Right lobe of liver (tissue), 6 donors: Measurements from ENCODE around the gene NENF. TPM values are rescaled to one million over a fixed set of nuclear protein-coding genes. Genes with fewer than 3 reads are reported as not detected.
A peak's percentile ranks its signal among the peaks of the same experiment; 100 is the strongest.

ENCODE experiments used
- ATAC-seq, 4 donors: fragments of 200-7000 bp; cut with Tn5 transposase; one replicate each; pipeline ENCODE4 v1.9.1; 2020; ENCODE audit warnings: mild to moderate bottlenecking in 4 of 4, moderate library complexity in 4 of 4
- DNase-seq, 3 donors: peaks; one replicate each; pipeline ENCODE4 v3.0.0-alpha.2; 2020
- H3K27ac ChIP-seq, 3 donors: fragments of 200-600 bp; one replicate each; pipeline ENCODE4 v1.8.0; 2022
- H3K27me3 ChIP-seq, 2 donors: fragments of 200-600 bp; one replicate each; pipeline ENCODE4 v1.8.0; 2022
- H3K36me3 ChIP-seq, 4 donors: fragments of 200-600 bp; sonication (generic) in 1 of 4; one replicate each; pipeline versions ENCODE4 v1.5.1 to v1.8.0; 2017 to 2022; ENCODE audit warnings: control low read depth in 1 of 4
- H3K4me1 ChIP-seq, 4 donors: fragments of 200-600 bp; sonication (generic) in 1 of 4; one replicate each; pipeline versions ENCODE4 v1.5.1 to v1.8.0; 2017 to 2022; ENCODE audit warnings: control low read depth in 1 of 4
- H3K4me3 ChIP-seq, 3 donors: fragments of 200-600 bp; one replicate each; pipeline ENCODE4 v1.8.0; 2022
- H3K9me3 ChIP-seq, 4 donors: fragments of 200-600 bp; sonication (generic) in 1 of 4; one replicate each; pipeline versions ENCODE4 v1.5.1 to v1.8.0; 2017 to 2022; ENCODE audit warnings: control low read depth in 1 of 4
- POLR2A ChIP-seq: fragments of 450-650 bp; IDR thresholded peaks from one replicate; pipeline ENCODE4 v1.6.1; 2017; ENCODE audit warnings: antibody characterized with exemption, mild to moderate bottlenecking
- WGBS: methylation state at CpG from one replicate; pipeline ENCODE4 v1.1.6; 2018; ENCODE audit warnings: low coverage, low lambda C conversion rate; ENCODE audit not compliant: insufficient coverage; ENCODE audit errors: missing lambda C conversion rate; 5-methylcytosine and 5-hydroxymethylcytosine counted together
- intact Hi-C, 2 donors: fragments of 100-400 bp; cut with DNase I; formaldehyde crosslinking; loops; one replicate each; pipeline versions ENCODE4 v1.11.2 to v1.14.1; 2022
- total RNA-seq, 6 experiments: library from RNA; depleted of rRNA in 2 of 6; stranded (reverse); fragments of >200 nt in 2 of 6; fragmentation: NEBNext Ultra II Directional in 3 of 6; extraction: Animal tissue kit (Norgen Biotek cat#: 25700) in 3 of 6; gene quantifications; one replicate each; pipeline versions ENCODE4 v1.1.0 to v1.2.4, GENCODE V29; 2016 to 2023
- TF ChIP-seq, protein P1 (sequence below), 4 donors: fragments of 200-600 bp in 3 of 4; fragments of 450-650 bp in 1 of 4; IDR thresholded peaks; one replicate each; pipeline versions ENCODE4 v1.5.1 to v1.8.0; 2016 to 2022; ENCODE audit warnings: antibody characterized with exemption in 4 of 4, mild to moderate bottlenecking in 2 of 4
- donor health status: DM: no; HTN: yes; CAD: no.
- donor health status: DM: no; HTN: no; CAD: no.
- donor health status: DM: no; HTN: no; CAD: no.
- donor health status: DM: no; HTN: yes; CAD: no.
- donor health status: DM: no; HTN: yes; CAD: no.

The NENF gene
- total RNA-seq, 6 experiments from 2014 or later = 23.0 to 49.0 (median 27.9) TPM

DNA sequence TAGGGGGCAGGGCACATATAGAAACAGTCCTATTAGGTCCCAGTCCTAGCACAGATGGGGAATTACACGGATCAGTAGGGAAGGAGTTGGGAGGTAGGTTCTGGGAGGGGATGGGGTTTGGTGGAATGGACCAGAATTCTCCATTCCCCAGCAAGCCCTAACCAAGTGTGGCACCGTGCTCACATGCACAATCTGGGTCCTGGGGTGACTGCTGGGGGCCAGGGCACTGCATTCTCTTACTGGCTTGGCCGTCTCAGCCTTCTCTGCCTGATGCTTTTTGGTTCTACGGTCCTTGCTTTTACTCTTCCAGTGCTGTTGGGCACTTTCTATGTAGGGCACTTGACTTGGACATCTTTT lies 53.9 kb downstream of the NENF start:
- ATAC-seq (no peak), DNase-seq (no peak)
- Histone ChIP-seq H3K4me3 (no peak overlapping the region), H3K4me1 (peaks cover 0 to 6% (median 0%) of the 10 kb centered on the region in 4 donors), H3K36me3 (no peaks in the 10 kb centered on the region), H3K27ac (no peak overlapping the region), H3K9me3 (no peaks in the 10 kb centered on the region), H3K27me3 (no peaks in the 10 kb centered on the region)
- TF ChIP-seq, protein P1, sequence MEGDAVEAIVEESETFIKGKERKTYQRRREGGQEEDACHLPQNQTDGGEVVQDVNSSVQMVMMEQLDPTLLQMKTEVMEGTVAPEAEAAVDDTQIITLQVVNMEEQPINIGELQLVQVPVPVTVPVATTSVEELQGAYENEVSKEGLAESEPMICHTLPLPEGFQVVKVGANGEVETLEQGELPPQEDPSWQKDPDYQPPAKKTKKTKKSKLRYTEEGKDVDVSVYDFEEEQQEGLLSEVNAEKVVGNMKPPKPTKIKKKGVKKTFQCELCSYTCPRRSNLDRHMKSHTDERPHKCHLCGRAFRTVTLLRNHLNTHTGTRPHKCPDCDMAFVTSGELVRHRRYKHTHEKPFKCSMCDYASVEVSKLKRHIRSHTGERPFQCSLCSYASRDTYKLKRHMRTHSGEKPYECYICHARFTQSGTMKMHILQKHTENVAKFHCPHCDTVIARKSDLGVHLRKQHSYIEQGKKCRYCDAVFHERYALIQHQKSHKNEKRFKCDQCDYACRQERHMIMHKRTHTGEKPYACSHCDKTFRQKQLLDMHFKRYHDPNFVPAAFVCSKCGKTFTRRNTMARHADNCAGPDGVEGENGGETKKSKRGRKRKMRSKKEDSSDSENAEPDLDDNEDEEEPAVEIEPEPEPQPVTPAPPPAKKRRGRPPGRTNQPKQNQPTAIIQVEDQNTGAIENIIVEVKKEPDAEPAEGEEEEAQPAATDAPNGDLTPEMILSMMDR (IDR thresholded peaks at IDR 0.05) = no peak
- TF ChIP-seq POLR2A = no peak
- 78% methylated on average over 4 of the region's 4 CpGs for WGBS
- intact Hi-C loops = no loop called here

DNA sequence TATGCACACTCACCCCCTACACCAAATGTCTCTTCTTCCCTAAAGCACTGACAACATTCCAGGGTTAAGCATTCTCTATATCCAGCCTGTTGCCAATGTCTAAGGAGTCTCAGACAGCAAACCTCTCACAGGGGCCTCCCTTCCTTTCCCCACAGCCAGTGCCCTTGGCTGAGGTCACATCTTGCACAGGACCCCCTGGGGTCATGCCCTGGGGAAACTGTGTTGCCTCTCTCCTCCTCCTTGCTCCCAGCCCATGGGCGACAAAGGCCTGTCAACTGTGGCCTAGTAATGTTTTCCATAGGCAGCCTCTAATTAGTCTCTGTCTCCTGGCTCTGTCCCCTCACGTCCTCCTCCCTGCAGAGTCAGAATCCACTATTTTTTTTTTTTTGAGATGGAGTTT lies 54.6 kb downstream of the NENF start:
- no peak overlapping the region for H3K27ac ChIP-seq
- H3K36me3 ChIP-seq = no peaks in the 10 kb centered on the region
- DNase-seq (no peak), ATAC-seq (no peak)
- TF ChIP-seq POLR2A = no peak
- TF ChIP-seq, protein P1 (IDR thresholded peaks at IDR 0.05) = no peak
- intact Hi-C loops = no loop called here
- 81% methylated on average over 2 of the region's 2 CpGs for WGBS
- no peaks in the 10 kb centered on the region for H3K27me3 ChIP-seq
- H3K4me1 ChIP-seq = peaks cover 0 to 6% (median 0%) of the 10 kb centered on the region in 4 donors
- no peaks in the 10 kb centered on the region for H3K9me3 ChIP-seq
- no peak overlapping the region for H3K4me3 ChIP-seq

DNA sequence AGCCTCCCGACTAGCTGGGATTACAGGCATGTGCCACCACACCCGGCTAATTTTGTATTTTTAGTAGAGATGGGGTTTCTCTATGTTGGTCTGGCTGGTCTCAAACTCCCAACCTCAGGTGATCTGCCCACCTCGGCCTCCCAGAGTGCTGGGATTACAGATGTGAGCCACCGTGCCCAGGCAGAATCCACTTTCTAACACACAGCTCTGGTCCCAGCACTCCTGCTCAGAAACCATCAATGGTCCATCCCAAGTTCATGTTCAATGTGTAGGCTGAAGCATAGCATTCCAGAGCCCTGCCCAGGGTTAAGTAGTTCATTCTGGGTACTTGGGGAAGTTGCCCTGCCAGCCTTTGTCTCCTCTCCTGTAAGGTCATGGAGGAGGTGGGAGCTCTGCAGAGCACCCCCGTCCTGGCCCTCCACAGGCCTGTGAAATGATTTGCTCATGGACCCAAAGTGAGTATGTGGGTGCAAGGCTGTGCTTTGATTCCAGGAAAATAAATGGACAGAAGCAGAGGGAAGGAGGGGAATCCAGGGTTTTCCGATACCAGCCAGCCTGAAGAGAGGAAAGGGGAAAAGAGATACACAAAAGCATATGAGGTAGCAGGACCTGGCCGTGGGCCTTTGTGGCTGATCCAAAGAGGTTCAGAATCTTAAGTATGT lies 55.2 kb downstream of the NENF start:
- Histone ChIP-seq H3K27me3 (no peaks in the 10 kb centered on the region), H3K27ac (peak overlapping the region in 1 of 3 donors; percentile 59), H3K4me3 (no peak overlapping the region), H3K9me3 (no peaks in the 10 kb centered on the region), H3K36me3 (no peaks in the 10 kb centered on the region), H3K4me1 (peaks cover 0 to 6% (median 0%) of the 10 kb centered on the region in 4 donors)
- 86% methylated on average over 4 of the region's 7 CpGs for WGBS
- no peak for DNase-seq
- peak in 2 of 4 donors; percentile 3 to 5 for ATAC-seq
- intact Hi-C loops = no loop called here
- TF ChIP-seq, protein P1 (IDR thresholded peaks at IDR 0.05) = no peak
- no peak for TF ChIP-seq POLR2A

DNA sequence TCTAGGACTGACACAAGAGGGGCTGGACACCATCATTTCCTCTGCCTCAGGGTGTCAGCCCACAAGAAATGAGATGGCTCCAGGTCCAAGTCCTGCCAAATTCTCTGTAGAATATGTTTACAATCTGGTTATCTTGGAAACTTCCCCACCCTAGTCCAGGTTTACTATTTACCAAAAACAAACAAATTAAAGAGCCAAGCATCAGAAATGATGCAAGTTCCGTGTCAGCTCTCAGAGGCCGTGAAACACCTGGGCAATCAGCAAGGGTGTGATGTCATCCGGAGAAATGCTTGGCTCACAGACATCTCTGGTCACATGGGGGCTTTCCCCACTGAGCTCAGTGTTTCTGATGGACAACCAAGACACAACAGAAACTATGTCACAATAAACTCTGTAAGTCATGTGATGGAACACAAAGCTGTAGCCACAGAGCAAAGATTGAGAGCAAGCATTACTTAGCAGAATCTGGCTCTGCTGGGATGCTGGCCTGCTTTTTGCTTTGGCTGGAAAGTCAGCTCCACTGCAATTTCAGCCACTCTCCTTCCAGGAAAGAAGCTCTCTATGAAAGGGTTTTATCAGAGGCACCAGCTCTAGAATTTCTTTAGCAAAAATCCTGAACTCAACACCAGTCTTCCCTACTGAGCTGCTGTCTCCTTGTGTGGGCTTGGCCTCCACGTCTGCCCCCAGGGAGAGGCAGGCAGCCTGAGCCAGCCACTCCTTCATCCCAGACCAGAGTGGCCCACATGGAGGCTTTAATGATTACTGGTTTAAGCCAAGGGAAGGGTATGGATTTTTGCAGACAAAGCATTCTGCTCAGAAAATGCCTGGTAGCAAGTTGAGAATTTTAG lies 55.9 kb downstream of the NENF start:
- peak in 2 of 3 donors; percentile 65 to 71 for DNase-seq
- intact Hi-C loops = no loop called here

More for the DNA sequence above, 55.9 kb downstream of the NENF start:
- WGBS = 22% methylated on average over 4 of the region's 4 CpGs
- Histone ChIP-seq H3K4me1 (peaks cover 0 to 6% (median 0%) of the 10 kb centered on the region in 4 donors), H3K27ac (peak overlapping the region in 1 of 3 donors; percentile 59), H3K27me3 (no peaks in the 10 kb centered on the region), H3K4me3 (no peak overlapping the region), H3K36me3 (no peaks in the 10 kb centered on the region), H3K9me3 (no peaks in the 10 kb centered on the region)
- TF ChIP-seq, protein P1 (IDR thresholded peaks at IDR 0.05) = no peak
- ATAC-seq = peak; percentile 49 to 85 (median 74)
